MV-4-11 (cell line): ENCODE results near the gene PUM1.
"Not testable (repeated sequence)": the region's sequence is repeated elsewhere in the genome, so short reads cannot be mapped to it uniquely, and the experiment has no call there.

Experiments
- DNase-seq: peaks from one replicate; lab custom pipeline; 2025; lab: John Stamatoyannopoulos, UW

Gene PUM1

DNA sequence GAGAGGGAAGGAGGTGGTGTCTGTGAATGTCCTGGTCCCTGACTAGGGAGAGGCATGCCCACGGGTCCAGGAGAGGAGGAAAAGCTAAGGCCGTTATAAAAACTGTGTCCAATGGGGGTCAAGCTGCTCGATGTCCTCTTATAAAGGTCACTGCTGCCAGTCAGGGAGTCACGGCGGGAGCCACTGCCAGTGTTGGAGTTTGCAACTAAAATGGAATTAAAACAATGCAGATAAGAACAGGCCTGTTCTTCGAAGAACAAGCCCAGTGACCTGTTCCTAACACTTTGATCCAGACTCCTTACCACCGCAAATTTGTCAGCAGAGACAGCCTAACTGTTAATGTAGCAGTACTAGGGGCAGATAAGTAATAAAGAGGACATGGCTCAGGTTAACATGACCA is 100.8 kb downstream of the PUM1 start:
- DNase-seq: no peak

GRCh38 chr1:30962609-30963508 is 102.7 kb downstream of the PUM1 start:
- DNase-seq: no peak

- DNase-seq: no peak
Measured at GRCh38 chr1:30957560-30958222, 107.8 kb downstream of the PUM1 start.

GRCh38 chr1:30955448-30956015 is 110.0 kb downstream of the PUM1 start:
- DNase-seq: no peak

GRCh38 chr1:30953685-30954084 is 111.8 kb downstream of the PUM1 start:
- DNase-seq: no peak

DNA sequence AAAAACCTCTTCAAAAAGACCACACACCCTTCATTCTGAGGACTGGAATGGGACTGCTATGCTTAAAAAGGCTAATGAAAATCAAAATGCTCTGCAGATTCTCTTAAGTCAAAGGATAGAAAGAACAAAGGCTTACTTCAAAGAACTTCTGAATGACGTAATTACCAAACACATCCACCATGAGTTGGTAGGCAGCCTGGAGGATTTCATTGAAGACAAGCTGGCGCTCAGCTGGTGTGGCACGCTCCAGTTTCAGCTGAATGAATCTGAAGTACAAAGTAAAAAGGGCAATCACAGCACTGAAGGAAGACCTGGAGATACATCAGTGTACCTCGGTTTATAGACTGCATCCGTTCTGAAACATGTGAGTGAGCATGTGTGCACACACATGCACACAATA is 113.4 kb downstream of the PUM1 start:
- DNase-seq: no peak

- DNase-seq: no peak
Measured at GRCh38 chr1:30950700-30951099, 114.8 kb downstream of the PUM1 start.

GRCh38 chr1:30950053-30950452 is 115.5 kb downstream of the PUM1 start:
- DNase-seq: no peak

DNA sequence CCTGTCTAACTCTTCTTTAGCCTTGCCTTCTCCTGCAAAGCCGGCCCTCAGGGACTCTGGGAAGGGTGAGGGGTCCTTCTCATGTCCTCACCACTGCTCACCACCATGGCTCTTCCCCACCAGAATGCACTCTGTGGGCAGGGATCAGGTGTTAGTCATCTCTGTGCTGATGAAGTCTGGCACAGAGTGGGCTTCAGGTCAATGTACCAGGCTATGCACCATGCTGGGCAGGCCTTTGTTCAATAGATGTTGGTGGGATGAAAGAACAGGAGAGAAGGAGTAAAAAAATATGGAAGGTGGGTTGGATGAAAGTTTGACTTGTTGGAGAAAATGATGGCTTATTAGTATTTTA is 116.1 kb downstream of the PUM1 start:
- DNase-seq: not testable (repeated sequence)

GRCh38 chr1:30948813-30949486 is 116.6 kb downstream of the PUM1 start:
- DNase-seq: not testable (repeated sequence)

- no peak for DNase-seq
Measured at GRCh38 chr1:30948278-30948677, 117.2 kb downstream of the PUM1 start.

DNA sequence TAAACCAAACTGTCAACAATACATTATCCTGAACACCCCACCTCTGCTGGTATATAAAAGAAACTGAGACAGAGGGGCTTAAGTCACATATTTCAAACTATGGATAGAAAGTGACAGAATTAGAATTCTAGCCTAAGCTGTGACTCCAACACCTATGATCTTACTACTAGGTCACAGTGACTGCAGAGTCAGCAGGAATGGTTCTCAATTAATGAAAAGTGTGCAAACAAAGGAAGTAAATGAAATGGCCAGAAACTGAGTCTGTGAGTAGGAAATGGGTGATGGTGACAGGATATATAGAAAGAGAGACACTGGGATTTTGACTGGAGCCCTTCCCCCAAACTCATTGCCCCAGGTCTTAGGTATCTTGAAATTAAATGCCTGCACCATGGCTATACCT is 118.3 kb downstream of the PUM1 start:
- no peak for DNase-seq

DNA sequence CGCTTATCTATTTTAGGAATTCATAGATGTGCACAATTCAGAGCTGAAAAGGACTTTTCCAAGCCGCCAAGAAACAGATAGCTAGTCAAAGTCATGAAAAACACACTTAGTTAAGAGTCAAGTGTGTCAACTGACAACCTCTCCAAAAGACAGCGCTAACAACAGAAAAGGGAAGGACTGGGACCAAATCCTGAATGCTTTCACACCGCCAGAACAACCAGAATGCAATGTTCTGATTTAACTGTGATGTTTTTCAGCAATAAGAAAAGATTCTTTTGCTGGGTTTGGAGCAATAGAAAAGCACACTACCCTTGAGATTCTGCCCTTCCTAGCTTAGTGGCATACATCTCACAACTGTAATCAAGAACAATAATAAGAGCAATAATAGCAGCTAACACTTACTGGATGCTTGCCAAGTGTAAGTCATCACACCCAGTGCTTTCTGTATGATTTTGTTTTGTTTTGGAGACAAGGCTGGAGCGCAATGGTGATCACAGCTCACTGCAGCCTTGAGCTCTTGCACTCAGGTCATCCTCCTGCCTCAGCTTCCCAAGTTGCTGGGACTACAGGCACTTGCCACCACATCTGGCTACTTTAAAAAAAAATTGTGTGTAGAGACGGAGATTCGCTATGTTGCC is 123.1 kb downstream of the PUM1 start:
- no peak for DNase-seq

DNA sequence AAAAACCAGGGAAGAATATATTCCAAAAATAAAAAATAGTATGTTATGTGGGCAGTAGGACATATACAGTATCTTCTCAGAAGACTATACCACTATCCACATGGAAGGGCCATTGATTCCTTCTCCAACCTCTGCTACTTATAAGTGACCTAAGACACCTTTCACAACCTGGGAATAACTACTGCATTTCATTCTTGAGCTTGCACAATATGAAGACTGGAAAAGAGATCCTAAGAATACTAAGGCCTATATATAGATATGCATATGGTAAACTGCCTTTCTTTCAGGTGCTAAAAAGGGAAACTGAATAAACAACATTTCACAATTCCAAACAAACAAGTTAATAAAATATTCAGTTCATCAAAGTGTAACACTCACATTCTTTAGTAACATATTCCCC is 125.0 kb downstream of the PUM1 start:
- no peak for DNase-seq

DNA sequence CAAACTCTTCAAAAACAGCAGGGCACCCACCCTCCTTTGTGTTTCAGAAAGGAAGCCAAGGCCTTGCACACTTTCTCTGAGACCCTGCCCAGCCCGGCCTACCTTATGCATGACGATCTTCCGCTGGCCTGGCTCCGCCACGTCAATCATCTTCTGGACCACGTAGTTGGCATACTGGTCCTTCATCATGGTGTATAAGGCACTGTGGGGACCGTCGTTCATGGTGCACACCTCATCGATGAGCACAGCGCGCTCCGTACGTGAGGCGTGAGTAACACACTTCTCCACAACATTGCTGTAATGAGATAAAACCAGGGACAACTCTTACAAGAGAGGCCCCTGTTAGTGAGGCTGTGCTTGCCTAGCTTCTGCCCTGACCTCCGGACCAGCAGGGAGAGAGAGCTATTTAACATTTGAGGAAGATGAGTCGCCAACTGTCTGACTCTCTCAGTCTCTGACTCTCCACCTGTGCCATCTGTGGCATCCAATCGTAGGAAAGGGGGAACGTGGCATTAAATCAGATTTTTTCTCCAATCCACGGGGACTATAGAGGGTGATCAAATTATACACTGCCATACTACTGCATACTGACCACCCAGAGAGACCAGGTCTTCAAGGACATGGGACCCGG is 128.9 kb downstream of the PUM1 start:
- DNase-seq: no peak

- not testable (repeated sequence) for DNase-seq
Measured at GRCh38 chr1:30935758-30936157, 129.8 kb downstream of the PUM1 start.

DNA sequence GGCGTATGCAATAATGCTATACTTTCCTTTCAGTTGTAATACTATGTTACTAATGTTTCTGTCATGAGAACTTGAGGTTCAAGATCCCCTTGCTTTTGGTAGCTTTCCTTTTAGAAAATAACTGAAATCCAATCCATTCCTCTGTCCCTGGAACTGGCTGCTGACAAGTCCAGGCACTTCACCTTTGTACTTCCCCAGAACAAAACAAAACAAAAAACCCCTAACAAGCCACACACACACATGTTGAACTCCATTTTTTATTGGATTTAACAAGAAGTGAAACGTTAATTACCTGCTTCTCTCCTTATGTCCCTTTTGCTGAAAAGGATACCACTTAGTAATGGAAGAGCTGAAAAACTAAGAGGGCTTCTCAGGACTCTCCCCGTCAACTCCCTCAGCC is 130.9 kb downstream of the PUM1 start:
- no peak for DNase-seq

GRCh38 chr1:30933874-30934252 is 131.7 kb downstream of the PUM1 start:
- DNase-seq: no peak

DNA sequence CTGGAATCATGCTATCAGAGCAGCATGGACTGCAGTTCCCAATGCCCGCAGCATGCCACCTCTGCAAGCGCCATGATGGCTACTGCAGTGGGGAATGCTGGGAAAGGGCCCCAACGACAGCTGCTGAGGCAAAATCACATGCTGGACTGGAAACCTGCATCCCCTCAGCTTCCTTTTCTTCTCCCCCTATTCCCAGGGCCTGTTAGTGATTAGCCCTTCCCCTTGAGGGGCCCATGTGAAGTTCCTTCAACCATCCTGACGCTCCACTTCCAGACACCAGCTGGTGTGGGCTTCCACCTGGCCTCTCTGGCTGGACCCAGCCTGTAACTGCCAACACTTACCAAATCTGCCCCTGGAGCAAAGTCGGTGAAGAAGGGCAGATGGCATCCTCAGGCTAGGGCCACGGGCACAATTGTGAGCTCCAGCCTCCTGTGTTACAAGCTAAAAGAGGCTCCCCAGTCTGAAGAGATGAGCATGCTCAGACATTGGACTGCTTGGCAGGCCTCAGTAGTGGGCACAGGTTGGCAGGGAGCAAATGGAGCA is 134.8 kb downstream of the PUM1 start:
- no peak for DNase-seq

- DNase-seq: no peak
Measured at GRCh38 chr1:30929944-30930525, 135.5 kb downstream of the PUM1 start.
